HTERT RPE-1 (cell line): ENCODE data around the gene PRMT7.
"Not testable (repeated sequence)": the region's sequence is repeated elsewhere in the genome, so short reads cannot be mapped to it uniquely, and the experiment has no call there.

Source experiments
- in situ Hi-C: fragments of 300-500 bp; cut with MboI; formaldehyde crosslinking; loops from 4 replicates; pipeline ENCODE4 v1.14.3; 2020; ENCODE audit warnings: low sequenced_read_pairs

Gene PRMT7

DNA sequence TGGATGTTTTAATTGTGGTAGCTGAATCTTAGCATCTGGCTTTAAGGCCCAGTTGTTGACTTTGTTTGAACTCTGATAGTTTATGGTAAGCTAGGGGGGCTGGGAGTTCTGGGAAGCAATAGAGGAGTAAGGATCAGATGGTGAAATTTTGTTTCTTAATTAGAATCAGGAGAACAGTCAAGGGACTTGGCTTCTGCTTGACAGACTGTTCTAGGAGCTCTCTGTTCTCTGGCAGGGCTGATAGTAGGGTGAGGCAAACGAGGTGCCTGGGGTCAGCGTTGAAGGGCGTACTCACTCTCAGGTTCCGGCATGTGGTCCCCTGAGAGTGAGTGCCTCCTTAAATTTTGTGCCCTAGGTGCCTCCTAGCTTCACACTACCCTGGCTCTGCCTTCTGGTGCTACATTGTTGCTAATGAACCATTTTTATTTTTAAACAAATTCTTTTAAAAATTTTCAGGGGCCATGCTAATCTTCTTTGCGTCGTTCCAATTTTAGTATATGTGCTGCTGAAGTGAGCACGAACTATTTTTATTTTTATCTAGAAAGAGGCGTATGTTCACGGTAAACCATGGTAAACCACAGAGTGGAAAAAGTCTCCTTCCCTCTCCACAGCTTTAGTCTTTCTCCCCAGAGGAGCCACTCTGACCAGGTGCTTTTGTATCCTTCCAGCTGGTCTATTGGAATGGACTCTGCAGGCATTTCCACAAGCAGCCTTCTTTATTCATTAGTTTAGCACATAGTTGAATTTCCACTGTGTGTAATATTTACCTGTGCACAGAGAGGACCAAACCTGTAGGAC is 26.8 kb upstream of the PRMT7 start:
- in situ Hi-C loops: no loop called here

DNA sequence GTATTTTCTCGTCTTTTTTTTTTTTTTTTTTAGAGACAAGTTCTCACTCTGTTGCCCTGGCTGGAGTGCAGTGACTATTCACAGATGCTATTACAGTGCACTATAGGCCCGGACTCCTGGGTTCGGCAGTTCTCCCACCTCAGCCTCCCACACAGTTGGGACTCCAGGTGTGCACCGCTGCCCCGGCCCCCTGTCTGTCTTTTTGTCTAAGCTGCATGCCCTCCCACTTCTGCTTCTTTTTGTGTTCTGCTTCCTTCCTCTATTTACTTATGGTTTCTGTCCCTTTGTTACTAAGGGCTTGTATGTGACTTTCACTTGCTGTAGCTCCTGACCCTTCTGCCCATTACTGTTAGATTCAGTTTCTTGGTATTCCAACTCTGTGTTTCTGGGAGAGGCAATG is 26.0 kb upstream of the PRMT7 start:
- in situ Hi-C loops: no loop called here

DNA sequence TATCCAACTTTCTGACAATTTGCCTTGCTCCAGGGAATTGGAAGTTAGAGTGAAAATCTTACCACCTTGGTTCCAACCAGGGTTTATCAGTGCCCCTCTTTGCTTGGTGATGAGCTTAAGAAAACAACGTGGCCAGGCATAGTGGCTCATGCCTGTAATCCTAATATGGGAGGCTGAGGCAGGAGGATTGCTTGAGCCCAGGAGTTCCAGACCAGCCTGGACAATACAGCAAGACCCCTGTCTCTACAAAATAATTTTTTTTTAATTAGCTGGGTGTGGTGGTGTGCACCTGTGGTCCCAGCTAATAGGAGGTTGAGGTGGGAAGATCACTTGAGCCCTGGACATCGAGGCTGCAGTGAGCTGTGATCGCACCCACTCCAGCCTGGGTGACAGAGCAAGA is 25.1 kb upstream of the PRMT7 start:
- in situ Hi-C loops: no loop called here

DNA sequence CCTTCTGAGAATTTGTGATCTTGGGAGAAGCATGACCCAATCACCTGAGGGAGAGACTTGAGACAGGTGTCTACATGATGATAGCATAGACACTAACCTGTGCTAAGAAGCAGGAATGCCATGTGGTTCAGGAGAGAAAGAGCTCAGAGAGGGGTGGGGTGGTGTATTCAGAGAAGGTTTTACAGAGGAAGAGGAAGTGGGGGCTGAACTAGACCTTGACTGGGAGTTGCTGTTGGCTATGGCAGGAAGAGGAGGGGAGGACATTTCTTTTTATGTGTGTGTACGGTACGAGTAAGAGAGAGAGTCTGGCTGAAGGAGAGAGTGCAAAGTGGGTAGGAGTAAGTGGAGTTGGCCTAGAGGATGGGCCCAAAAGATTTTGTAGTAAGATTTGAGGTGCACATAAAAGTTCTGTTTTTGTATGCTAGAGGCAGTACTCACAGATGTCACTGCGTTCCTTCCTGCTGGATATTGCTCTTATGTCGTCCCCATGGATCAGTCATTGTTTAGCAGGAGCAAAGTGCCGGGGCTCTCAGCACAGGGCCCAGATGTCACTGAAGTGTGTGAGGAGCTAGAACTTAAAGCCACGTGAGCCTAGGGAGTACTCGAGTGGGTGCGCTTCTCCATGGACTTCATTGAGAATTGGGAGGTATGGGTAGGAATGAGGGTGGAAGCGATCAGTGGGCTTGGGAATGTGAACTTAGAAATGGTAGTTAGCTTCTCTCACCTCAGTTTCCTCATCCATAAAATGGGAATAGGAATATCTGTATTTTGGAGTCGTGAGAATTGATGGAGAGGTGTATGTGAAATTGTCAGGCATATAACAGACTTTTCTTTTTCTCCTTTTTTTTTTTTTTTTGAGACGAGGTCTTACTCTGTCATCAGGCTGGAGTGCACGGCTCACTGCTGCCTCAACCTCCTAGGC is 24.4 kb upstream of the PRMT7 start:
- in situ Hi-C loops: no loop called here

DNA sequence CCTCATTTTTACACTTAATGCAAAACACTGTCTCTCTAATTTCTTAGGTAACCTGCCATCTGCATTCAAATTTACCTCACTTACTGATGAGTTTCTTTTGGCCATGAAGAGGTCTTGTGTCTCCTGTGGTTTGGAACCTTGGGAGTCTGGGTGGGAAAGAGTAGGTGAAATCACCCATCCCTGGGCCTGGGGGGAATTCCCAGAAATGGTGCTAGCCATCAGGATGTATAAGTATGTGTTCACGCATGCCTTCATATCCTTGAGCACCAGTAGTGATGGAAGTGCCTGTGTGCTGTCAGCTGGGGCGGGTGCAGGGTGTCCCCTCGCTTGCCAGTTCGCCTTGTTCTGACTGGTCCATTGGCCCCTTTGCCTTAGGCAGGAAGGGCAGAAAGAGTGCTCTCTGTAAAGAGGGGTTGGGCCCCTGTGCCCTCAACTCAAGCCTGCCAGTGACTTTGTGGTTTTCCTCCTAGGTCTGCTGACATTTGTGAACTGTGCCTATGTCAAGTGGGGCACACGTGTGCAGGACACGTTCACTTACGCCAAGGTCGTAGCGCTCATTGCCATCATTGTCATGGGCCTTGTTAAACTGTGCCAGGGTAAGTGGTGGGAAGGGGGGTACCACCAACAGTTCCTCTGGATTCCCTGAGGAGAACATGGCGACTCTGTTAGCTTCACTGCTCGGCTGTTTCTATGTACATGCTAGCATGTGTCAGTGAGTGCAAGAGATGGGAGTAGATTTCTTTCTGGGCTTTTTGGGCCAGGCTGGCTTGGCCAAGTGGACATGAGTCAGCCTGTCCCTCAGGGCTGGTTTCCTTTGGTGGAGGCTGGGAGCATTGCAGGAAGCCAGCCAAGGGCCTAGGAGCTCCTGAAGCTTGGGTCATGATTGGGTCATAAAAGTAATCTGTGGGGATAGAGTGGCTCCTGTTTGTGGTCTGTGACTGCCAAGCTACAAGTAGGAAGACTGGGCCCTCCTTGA is 23.3 kb upstream of the PRMT7 start:
- in situ Hi-C loops: no loop called here

DNA sequence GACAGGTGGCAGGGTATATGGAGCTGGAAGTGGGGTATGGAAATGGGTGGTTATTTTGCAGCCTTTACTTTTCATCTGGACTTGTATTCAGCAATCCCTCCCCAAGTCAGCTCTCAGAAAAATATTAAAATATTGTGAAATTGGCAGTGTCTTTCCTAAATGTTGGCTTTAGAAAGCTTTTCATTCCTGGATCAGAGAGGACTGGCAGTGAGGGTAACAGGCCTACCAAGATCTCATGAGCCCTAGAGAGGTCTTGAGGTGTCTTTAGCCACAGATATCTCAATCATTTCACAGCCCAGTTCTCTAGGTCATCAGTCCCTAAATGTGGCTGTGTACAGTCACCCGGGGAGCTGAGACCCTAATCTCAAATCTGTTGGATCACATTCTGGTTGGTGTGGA is 22.6 kb upstream of the PRMT7 start:
- in situ Hi-C loops: no loop called here

DNA sequence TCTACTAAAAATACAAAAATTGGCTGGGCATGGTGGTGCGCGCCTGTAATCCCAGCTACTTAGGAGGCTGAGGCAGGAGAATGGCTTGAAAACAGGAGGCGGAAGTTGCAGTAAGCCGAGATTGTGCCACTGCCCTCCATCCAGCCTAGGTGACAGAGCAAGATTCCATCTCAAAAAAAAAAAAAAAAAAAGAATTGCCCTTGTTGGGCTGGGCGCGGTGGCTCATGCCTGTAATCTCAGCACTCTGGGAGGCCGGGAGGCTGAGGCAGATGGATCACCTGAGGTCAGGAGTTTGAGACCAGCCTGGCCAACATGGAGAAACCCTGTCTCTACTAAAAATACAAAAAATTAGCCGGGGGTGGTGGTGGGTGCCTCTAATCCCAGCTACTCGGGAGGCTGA is 22.0 kb upstream of the PRMT7 start:
- in situ Hi-C loops: not testable (repeated sequence)

DNA sequence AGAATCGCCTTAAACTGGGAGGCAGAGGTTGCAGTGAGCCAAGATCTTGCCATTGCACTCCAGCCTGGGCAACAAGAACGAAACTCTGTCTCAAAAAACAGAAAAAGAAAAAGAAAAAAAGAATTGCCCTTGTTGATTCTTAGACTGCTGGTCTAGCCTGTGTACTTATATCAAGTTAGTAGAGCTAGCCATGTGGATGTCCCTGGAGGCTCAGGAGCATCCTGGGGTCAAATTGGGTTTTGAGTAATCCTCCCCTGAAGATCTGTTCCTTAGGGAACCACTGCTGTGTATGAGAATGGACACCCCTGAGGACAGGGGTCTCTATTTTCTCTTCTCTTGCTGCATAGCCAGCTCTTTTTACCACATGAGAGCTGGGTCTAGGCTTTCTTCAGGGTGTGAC is 21.6 kb upstream of the PRMT7 start:
- in situ Hi-C loops: no loop called here

DNA sequence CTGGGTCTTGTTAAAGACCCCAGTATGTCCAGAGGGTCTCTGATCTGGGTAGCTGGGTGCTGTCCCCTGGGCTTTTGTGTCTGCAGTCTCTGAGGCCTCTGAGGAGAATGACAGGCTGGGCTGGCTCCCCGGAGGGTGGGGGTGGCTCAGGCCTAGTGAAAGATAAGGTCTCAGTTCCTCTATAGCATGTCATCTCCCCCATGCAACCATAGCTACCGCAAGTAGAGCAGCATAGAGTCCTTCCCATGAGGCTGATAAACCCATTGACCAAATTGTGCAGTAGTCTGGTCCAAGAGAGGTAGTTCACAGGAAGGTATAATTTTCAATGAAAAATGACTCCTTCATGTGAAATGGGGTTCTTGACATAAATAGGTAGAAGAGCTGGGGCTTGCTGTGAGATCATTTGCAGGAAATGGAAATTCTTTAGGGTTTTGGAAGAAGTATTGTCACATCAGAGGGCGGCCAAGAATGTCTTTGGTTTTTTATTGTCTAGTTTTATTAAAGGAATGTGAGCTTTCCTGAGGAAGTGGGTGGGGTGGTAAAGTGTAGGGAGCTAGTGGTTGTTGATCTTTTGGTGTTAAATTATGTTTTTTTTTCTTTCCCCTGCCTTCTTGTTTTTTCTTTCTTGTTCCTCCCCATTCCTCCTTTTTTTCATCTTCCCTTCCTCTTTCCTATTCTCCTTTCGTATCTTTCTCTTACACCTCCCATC is 21.0 kb upstream of the PRMT7 start:
- in situ Hi-C loops: no loop called here

DNA sequence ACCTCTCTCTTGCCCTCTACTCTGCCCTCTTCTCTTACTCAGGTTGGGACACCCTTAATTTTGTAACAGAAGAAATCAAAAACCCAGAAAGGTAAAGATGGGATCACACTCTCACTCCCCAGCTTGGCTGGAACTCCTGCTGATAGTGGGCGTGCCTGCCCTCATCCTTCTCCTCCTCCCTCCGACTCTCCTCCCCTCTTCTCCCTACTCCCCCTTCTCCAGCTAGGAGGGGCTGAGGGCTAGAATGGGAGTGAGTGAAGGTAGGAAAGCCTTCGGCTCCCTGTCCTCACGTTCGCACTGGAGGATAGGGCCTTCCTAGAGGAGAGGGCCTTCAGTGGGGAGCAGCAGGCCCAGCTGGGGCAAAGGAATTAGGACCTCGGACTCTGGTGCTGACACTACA is 20.4 kb upstream of the PRMT7 start:
- in situ Hi-C loops: no loop called here

DNA sequence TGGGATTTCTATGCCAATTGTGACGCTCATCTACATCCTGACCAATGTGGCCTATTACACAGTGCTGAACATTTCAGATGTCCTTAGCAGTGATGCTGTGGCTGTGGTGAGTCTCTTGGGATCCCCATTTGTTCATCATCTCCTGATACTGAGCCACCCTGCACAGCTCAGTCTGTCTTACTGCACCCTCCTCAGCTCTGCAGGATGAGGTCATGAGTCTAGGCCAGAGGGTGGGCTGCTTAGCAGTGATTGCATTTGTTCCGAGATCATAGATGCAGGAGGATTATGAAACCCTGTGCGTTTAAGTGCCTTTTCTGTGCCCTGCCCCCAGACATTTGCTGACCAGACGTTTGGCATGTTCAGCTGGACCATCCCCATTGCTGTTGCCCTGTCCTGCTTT is 19.6 kb upstream of the PRMT7 start:
- in situ Hi-C loops: no loop called here

DNA sequence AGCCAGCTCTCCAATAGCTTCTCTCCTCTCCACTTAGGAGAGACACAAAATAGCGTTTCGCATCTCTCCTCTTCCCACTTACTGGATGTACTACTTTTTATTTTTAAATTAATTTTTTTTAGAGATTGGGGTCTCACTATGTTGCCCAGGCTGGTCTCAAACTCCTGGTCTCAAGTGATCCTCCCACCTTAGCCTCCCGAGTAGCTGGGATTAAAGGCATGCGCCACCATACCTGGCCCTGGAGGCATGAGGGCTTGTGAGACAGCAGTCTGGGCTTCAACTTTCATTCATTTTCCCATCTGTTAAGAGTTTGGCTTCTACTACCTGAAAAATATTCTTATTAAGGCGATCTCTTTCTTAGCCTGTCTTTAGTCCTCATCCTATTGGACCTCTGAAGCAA is 18.4 kb upstream of the PRMT7 start:
- in situ Hi-C loops: no loop called here

DNA sequence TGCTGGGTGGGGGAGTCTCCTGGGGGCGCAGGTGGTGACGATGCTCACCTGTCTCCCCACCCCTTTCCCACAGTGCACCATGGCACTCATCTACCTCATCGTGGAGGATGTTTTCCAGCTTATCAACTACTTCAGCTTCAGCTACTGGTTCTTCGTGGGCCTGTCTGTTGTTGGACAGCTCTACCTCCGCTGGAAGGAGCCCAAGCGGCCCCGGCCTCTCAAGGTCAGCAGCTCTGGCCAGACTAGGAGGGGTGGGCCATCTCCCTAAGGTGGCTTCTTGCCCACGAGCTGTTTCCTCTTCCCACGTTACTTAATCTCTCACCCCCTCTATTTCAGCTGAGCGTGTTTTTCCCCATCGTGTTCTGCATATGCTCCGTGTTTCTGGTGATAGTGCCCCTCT is 14.5 kb upstream of the PRMT7 start:
- in situ Hi-C loops: no loop called here

DNA sequence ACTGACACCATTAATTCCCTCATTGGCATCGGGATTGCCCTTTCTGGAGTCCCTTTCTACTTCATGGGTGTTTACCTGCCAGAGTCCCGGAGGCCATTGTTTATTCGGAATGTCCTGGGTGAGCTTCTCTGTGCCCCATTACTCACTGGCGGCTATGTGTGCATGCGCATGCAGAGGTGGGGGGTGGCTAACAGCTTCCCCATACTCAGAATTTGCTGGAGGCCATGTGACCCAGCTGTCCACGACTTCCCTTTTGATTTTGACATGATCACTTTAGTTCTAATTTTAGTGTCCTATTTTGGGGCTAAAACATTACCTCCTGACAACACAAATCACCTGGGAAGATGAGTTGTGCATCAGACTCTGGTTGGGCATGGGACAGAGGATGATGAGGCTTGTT is 14.1 kb upstream of the PRMT7 start:
- in situ Hi-C loops: no loop called here

DNA sequence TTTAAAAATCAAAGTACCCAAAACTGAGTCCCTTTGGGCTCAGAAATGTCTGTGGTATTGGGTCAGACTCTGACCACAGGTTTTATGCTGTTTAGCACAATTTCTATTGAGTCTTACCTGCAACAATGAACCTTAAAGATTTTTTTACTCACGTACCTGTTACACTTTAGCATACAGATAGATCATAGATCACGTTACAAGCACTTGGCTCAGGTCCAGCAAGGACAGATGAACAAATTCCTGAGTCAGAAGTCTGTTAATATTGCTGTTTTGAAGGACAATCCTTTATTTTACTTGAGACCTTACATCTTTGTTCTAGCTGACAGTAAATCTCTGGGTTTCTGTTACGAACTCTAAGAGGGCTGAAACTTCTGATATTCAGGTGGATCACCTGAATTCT is 12.9 kb upstream of the PRMT7 start:
- in situ Hi-C loops: no loop called here

DNA sequence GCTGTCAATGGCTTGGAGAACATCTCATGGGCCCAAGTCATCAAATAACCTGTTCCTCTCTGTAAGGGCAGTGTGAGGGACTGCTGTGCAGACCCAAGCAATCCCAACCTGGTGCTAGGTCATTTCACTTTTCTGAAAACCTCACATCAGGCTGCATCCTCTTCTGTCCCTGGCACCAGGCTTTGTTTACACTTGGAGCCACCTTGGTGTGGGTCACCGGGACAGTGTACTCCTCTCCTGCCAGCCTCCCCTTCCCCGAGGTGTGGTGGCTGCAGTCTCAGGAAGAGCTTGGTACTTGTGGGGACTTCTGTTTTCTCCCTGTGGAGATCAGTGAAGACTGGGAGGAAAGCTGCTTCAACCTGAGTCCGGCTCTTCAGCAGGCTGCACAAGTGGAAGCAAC is 12.5 kb upstream of the PRMT7 start:
- in situ Hi-C loops: no loop called here

DNA sequence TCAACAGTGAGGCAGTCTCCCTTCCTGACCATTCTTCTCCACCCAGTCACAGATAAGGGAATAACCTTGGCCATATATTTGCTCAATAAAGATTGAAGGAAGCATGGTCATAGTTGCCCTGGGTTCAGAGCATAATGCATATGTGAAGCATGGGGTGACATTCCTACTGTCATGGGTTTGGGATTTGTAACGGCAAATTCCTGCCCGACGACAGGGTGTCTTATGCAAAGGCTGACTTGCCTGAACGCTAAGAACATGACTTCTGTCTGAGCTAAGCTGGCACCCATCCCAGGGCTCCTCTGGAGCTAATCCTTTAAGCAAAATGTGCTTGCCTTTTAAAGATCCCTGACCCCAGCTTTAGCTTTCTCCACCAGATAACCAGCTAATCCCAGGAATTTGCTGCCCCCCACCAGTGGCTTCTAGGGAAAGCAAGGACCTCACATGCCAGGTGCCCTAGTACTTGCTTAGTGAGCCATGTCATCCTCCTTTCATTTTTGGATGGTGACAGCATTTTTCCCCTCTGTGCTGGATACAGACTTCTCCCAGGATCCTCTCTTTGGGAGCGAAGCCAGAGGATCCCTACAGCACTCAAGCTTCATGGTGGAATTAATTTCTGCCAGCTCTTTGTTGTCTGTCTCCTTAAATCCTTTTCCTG is 11.8 kb upstream of the PRMT7 start:
- in situ Hi-C loops: no loop called here

DNA sequence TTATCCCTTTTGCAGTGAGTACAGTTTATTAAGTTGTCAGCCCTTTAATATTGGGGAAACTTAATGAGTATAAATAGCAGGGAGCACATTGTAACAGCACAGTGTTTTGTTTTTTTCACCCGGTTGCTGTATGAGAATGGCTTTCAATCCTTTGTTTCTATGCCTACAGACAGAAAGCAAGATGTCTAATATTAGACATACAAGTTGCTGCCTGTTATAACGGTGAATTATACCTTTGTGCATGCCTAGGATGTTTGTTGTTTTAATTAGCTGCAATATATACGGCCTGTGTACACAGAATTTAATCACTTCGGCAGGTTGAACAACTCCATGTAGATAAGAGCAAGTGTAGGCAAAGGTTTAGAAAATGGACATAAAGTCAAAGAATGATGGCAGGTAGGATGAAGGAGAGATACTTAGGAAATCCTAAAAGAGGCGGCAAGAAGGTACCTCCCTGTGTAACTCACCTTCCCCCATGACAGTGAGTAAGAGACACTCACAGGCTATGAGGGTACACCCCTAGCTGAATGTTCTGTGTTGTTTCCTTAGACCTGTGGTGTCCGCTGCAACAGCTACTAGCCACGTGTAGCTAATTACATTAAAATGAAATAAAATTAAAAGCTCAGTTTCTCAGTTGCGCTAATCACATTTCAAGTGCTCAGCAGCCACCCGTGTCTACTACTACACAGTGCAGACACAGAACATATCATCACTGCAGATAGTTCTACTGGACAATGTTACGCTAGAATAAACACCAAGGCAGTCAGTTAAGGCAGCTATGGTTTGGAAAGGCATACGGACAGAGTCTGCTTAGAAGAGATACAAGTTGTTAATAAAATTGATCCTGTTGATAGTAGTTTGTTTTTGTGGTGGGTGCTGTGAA is 11.0 kb upstream of the PRMT7 start:
- in situ Hi-C loops: no loop called here
